ENCODE measurements around the gene MRPS9. TPM values are rescaled to one million over a fixed set of nuclear protein-coding genes. Genes with fewer than 3 reads are reported as not detected.

The MRPS9 gene
- total RNA-seq, 1 experiment from 2014 or later, result 60.0 TPM

DNA sequence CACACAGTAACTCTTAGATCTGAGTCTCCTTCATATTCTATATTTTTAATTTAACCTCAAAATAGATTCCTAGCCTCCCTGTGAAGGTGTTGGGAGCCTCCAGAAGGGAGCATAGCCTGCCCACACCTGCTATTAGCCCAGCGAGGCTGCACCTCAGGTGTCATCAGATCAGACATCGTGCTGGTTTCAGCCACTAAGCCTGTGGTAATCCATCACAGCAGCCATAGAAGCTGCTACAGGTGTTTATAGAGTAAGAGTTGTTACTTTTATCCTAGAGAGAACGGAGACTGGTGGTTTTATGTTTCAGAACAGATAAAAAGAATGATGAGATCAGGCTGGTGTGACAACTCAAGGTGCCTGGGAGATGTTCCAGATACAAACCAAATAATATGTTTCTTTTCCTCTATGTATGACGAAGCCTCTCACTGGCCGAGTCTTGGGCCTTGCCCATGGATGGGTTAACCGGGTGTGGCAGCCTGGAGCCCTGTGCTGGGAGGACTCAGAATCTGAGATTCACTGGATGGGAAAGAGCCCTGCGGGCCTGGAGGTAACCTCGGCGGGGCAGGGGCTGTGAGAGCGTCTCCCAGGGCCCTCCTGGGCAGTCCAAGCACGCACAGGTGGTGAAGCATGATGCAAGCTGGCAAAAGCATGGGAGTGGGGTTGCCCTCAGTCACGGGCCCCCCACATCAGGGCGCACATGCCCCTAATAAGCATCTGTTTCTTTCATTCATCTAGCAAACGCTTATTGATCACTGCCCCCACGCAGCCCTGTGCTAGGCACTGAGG, 73.7 kb downstream of the MRPS9 start:
- Histone ChIP-seq H3K9me3 (ENCODE audit: control insufficient read depth, low read depth, low read length) (no peaks in the 10 kb centered on the region), H3K4me2 (ENCODE audit: insufficient read depth, insufficient read length, low read length) (no peak overlapping the region), H3K4me1 (ENCODE audit: insufficient read depth, low read length) (no peaks in the 10 kb centered on the region; the same call in 1 of the 2 replicates), H4K91ac (ENCODE audit: insufficient read length, low read depth, low read length) (no peak overlapping the region), H2BK15ac (ENCODE audit: low read depth, low read length) (no peak overlapping the region), H3K79me1 (ENCODE audit: insufficient read depth, low read depth, low read length, poor library complexity, severe bottlenecking) (no peaks in the 10 kb centered on the region), H4K8ac (replicated peaks; ENCODE audit: insufficient read length, low read depth, low read length) (no peak overlapping the region), H4K5ac (ENCODE audit: insufficient read length, low read depth, low read length) (no peak overlapping the region), H2BK12ac (ENCODE audit: insufficient read length, low read depth, low read length) (no peak overlapping the region), H3K23me2 (ENCODE audit: insufficient read length, low read depth, low read length, poor library complexity, severe bottlenecking) (no peaks in the 10 kb centered on the region), H2BK20ac (ENCODE audit: low read depth, low read length, poor library complexity, severe bottlenecking) (no peak overlapping the region), H2AFZ (ENCODE audit: low read length) (no peak overlapping the region), H3K23ac (ENCODE audit: insufficient read length, low read depth, low read length) (no peak overlapping the region), H2BK120ac (ENCODE audit: low read depth, low read length, poor library complexity, severe bottlenecking) (no peak overlapping the region), H3K14ac (ENCODE audit: insufficient read depth, low read length) (no peak overlapping the region), H2BK5ac (ENCODE audit: insufficient read length, low read length) (no peak overlapping the region), H3K79me2 (ENCODE audit: insufficient read depth, low read length) (no peaks in the 10 kb centered on the region), H3K27me3 (ENCODE audit: insufficient read depth, low read length) (no peaks in the 10 kb centered on the region), H3K9ac (ENCODE audit: extremely low read depth, insufficient read length, low read length) (no peak overlapping the region), H4K20me1 (ENCODE audit: control insufficient read depth, insufficient read depth, insufficient read length) (no peaks in the 10 kb centered on the region), H3K56ac (ENCODE audit: insufficient read length, low read depth, low read length) (no peak overlapping the region), H3K27ac (ENCODE audit: insufficient read length, low read depth, low read length) (no peak overlapping the region), H3T11ph (ENCODE audit: low read length) (no peak overlapping the region), H3K4ac (ENCODE audit: low read depth, low read length) (no peak overlapping the region), H2AK5ac (ENCODE audit: insufficient read length, low read length) (no peak overlapping the region), H3K18ac (ENCODE audit: insufficient read length, low read depth, low read length) (no peak overlapping the region)
- Mint-ChIP-seq H3K9me3 (no peaks in the 10 kb centered on the region), H3K4me1 (peaks cover 23% of the 10 kb centered on the region in 2 experiments), H3K27me3 (ENCODE audit: low read depth) (no peaks in the 10 kb centered on the region; the same call in 1 of the 2 replicates), H3K36me3 (ENCODE audit: insufficient read depth in 1 of 3, low read depth in 3 of 3) (no peaks in the 10 kb centered on the region), H3K27ac (peak overlapping the region in 1 of 3 experiments; percentile 13; a peak in 1 of 7 replicates), H3K4me3 (no peak overlapping the region)
- TF ChIP-seq, protein P1, sequence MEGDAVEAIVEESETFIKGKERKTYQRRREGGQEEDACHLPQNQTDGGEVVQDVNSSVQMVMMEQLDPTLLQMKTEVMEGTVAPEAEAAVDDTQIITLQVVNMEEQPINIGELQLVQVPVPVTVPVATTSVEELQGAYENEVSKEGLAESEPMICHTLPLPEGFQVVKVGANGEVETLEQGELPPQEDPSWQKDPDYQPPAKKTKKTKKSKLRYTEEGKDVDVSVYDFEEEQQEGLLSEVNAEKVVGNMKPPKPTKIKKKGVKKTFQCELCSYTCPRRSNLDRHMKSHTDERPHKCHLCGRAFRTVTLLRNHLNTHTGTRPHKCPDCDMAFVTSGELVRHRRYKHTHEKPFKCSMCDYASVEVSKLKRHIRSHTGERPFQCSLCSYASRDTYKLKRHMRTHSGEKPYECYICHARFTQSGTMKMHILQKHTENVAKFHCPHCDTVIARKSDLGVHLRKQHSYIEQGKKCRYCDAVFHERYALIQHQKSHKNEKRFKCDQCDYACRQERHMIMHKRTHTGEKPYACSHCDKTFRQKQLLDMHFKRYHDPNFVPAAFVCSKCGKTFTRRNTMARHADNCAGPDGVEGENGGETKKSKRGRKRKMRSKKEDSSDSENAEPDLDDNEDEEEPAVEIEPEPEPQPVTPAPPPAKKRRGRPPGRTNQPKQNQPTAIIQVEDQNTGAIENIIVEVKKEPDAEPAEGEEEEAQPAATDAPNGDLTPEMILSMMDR (conservative IDR thresholded peaks at IDR 0.05), result no peak
- no peak for DNase-seq
- whole genome bisulfite sequencing (ENCODE audit: extremely low coverage, insufficient read length, low lambda C conversion rate), result no CpG with 5 or more reads among the region's 15 CpGs
